DMS114 treated with DMSO at 0.1 percent for 48 hours (cell line): ENCODE results near the gene MATR3.
"Not testable (repeated sequence)": the region's sequence is repeated elsewhere in the genome, so short reads cannot be mapped to it uniquely, and the experiment has no call there.

Experiments
- DNase-seq: peaks from one replicate; lab custom pipeline; 2025; ENCODE audit not compliant: unreplicated experiment; lab: John Stamatoyannopoulos, UW

Gene MATR3, protein sequence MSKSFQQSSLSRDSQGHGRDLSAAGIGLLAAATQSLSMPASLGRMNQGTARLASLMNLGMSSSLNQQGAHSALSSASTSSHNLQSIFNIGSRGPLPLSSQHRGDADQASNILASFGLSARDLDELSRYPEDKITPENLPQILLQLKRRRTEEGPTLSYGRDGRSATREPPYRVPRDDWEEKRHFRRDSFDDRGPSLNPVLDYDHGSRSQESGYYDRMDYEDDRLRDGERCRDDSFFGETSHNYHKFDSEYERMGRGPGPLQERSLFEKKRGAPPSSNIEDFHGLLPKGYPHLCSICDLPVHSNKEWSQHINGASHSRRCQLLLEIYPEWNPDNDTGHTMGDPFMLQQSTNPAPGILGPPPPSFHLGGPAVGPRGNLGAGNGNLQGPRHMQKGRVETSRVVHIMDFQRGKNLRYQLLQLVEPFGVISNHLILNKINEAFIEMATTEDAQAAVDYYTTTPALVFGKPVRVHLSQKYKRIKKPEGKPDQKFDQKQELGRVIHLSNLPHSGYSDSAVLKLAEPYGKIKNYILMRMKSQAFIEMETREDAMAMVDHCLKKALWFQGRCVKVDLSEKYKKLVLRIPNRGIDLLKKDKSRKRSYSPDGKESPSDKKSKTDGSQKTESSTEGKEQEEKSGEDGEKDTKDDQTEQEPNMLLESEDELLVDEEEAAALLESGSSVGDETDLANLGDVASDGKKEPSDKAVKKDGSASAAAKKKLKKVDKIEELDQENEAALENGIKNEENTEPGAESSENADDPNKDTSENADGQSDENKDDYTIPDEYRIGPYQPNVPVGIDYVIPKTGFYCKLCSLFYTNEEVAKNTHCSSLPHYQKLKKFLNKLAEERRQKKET

DNA sequence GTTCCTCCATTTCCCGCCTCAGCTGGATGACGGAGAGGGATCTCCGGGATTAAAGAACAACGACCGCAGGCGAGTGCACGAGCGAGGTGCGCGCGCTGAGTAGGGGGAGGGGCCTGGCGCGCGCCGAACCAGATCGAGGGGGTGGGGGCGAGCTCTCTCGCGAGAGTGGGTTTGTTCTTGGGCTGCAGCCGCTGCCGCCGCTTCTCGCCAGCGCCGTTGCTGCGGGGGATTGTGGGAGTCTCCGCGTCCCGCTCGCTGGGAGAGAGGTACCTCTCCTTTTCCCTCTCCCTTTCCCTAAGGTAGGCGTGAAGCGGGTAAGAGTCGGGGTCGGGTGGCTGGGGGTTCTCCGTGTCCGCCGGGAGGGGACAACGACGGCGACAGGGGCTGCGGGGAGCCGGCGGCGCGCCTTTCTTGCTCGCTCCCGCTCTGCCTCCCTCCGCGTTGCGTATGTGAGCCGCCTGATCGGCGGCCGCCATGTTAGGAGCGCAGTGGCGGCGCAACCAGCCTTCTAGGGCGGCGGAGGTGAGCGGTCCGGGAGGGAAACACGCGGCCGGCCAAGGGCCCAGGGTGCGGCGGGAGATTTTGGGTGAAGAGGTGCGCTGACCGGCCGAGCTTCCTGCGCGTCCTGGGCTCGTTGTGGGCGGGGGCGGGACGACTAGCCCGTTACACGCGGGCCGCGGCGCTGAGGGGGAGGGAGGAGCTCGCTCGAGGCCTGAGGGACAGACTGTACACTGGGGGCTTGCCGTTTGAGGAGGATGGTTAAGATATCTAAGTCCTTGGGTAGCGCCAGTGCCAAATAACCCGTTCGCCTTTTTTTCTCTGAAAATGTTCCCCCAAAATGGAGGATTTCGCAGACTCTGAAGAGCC is at the start of gene MATR3:
Gene MATR3, plus strand, starts transcription at position 234 of the 867 bp plus-strand sequence. CDS start 13,676 bp downstream, outside the sequence.
- DNase-seq, result peak; percentile 95

DNA sequence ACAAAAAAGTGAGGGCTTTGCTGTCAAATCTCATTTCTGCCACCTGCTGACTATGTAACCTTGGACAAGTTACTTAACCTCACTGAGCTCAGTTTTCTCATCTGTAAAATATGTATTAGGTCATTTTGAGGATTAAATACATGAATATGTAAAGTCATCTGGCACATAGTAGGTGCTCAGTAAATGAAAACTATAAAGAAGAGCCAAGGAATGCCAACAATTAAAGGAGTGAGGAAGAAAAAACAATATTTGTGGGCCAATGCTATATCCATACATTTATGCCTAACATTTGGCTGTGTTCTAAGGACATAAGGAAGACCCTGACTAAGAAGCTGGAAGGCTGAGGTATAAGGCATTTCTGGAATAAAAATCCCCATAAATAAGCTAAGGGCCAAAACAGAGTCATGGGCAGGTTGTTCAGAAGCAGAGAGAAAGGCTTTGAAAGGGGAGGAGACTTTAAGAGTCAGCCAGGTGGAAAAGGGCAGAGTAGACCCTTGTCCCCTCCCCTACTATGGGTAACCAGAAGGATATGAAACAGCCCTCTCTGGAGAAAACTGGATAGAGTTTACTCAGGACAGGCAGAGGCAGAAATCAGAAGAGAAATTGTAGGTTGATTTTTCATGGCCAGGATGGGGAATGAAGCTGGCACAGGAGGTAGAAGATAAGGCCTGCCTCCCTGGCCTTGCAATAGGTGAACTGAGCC is 47.8 kb upstream of the MATR3 start:
- DNase-seq, result no peak

DNA sequence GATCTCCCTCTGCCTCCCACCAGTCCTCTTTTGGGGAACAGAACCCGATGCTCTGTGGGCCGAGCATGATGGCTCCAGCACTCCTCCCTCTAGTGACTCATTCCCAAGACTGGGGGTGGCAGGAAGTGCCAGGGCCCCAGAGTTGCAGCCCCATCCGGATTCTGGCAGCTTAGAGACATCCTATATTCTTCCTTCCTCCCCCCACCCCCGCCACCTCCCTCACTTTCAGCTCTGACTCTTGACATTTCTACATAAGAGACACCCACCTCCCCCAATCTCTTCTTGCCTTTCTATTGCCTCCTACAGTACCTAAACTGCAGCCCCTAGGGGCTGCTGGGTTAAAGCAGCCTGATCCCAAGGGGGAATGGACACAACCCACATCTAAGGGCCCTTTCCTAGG is 47.1 kb upstream of the MATR3 start:
- no peak for DNase-seq

DNA sequence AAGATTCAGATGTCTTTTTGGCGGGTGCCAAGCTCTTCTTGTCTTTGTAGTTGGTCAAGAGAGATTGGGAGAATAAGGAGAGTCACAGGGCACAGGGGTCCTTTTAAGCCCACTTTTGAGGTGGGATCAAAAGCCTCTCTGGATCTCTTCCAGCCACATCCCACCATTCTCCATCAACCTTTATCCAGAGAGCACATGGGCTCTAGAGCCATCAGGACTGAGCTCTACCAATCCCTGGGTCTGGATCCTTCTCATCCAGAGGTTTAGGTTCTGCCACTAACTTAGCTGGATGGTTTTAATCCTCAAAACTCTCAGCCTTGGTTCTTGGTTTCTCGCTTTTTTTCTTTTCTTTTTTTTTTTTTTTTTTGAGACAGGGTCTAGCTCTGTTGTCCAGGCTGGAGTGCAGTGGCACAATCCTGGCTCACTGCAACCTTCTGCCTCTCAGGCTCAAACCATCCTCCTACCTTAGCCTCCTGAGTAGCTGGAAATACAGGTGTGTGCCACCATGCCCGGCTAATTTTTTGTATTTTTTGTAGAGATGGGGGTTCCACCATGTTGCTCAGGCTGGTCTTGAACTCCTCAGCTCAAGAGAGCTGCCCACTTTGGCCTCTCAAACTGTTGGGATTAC is 44.6 kb upstream of the MATR3 start:
- no peak for DNase-seq

DNA sequence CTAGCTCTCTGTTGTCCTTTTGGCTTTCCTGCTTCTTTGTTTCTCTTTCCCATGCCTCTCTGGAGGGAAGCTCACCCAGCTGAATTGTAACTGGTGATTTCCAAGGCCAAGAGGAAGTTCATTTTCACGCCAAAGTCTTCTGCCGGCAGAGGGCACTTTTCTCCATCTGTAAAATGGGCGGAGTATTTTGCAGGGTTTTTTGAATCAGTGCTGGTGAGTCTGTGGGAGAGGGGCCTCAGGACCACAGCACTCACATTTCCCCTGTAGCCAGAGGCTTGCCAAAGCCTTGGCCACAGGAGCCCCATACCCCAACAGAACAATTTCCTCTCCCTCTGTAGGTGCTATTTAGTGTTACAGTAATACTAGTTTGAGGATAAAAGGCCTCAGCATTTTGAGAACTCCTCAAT is 42.3 kb upstream of the MATR3 start:
- DNase-seq, result no peak

DNA sequence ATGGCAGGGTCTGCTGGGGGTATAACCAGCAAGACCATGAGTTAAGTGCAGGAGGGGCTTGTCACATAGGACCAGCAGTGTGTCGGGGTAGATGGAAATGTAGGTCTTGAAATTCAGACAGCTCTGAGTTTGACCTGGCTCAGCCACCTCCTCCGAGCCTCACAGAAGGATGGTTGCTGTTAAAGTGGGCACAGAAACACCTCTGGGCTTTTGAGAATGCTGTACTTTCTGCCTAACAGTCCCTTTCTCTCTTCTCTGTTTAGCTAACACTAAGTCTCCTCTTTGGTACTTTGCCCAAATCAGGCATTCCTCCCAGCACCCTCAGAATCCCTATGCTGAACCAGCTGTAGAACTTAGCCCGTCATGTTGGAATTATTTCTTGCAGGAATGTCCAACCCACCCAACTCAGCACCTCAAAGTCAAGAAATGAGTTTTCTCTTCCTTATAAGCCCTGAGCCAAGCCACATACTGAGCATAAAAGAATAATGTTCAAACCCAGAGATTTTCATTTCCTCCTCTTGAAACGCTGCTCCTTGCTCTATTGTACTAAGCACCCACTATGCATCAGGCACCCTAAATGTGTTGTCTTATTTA is 41.7 kb upstream of the MATR3 start:
- no peak for DNase-seq

DNA sequence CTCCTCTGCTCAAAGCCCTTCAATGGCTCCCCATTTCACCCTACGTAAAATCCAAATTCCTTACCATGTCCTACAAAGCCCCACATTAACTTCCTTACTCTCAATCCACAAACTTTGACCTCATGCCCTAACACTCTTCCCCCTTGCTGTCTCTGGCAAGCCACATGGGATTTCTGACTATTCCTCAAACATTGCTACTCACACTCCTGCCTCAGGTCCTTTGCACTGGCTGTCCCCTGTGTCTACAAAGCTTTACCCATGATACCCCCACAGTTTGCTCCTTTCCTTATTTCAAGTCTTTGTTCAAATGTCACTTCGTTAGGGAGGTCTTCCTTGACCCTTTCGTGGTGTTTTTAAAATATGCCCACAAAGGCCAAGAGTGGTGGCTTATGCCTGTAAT is 40.4 kb upstream of the MATR3 start:
- DNase-seq, result no peak

DNA sequence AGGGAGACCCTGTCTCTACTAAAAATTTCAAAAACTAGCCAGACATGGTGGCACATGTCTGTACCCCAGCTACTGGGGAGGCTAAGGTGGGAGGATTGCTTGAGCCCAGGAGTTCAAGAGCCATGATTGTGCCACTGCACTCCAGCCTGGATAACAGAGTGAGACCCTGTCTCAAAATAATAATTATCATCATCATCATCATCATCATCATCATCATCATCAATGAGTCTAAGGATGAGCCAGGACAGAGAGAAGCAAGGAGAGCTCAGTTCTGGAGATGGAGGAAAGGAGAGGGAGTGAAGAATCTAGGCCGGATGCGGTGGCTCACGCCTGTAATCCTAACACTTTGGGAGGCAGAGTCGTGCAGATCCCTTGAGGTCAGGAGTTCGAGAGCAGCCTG is 36.7 kb upstream of the MATR3 start:
- no peak for DNase-seq

DNA sequence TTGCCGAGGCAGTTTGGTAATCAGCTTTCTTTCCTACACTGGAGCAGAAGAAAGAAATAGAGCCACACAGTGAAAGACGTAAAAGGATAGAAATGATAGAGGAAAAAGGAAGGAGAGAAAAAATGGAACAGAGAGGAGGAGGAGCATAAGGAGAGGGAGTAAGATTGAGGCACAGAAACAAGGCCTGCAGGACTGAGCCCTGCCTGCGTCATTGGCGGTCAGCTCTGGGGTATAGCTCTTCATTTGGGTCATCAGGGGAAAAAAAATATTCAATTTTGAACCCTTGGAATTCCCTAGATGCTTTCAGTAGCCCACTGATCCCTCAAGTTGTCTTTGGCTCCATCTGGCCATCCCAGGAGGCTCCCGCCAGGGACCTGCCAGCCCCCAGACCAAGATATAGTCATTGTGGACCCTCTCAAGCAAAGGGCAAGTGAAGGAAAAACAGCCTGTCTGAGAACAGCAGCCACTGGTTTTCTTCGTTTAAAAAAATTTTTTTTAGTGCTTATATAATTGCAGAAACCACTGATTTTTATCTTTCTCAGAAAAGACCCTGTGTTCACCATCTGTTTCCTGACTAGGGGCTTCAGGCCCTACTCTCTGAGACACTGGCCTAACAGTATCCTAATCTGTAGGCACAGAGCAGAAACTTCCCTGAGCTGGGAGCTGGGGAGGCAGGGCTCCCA is 31.3 kb upstream of the MATR3 start:
- DNase-seq, result no peak

DNA sequence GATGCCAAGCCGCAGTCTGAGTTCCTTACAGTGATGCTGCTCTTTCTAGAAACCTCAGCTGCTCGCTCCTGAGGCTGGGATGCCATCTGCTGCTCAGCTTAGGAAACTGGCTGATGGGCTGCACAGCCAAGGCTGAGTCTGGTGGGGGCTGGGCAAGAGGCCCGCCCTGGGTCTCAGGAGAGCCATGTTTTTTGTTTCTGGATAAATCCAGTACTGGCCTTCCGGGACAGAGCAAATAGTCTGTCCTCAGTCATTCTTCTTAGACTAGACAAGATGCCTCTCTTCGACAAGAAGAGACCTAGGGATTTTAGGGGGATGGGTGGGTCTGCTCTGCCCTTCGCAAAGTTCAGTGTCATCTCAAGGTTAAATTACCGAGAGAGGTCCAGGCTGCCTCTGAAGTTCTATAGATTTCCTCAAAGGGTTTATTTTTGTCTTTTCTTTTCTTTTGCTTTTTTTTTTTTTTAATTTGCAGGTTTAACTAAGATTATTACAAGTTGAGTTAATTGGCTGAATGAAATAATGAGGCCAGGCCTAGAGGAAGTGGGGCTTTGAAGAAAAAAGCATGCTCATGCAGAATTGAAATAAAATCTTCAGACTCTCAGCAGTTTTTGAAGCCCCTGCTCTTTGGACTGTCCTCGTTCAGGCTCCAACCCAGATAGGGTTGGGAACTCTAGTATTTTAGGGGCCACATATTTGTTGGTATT is 30.6 kb upstream of the MATR3 start:
- DNase-seq, result peak; percentile 85

DNA sequence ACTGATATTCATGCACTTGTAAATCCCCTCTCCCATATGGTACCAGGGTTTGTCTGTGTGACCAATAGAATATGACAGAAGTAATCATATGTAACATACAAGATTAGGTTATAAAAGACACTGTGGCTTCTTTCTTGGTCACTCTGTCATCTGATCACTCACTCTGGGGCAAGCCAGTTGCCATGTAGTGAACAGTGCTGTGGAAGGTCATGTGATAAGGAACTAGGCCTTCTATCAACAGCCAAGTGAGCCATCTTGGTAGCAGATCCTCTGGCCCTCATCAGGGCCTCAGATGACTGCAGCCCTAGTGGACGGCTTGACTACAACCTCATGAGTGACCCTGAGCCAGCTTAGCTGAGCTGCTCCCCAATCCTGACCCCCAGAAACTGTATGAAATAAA is 30.0 kb upstream of the MATR3 start:
- no peak for DNase-seq

DNA sequence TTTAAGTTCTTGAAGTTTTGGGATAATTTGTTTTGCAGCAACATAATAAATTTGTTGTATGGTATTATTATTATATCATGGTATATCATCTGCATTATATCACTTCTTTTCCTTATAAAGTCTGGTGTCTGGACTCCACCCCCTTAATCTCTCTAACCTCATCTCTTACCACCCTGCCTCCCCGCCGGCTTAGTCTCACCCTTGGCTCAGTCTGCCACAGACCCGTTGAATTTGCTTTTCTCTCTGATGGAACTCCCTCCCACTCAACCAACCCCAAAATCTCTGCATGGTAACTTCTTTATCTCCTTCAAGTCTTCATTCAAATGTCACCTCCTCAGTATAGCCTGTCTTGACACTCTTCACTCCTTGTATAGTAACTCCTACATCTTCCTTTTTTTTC is 29.6 kb upstream of the MATR3 start:
- no peak for DNase-seq

DNA sequence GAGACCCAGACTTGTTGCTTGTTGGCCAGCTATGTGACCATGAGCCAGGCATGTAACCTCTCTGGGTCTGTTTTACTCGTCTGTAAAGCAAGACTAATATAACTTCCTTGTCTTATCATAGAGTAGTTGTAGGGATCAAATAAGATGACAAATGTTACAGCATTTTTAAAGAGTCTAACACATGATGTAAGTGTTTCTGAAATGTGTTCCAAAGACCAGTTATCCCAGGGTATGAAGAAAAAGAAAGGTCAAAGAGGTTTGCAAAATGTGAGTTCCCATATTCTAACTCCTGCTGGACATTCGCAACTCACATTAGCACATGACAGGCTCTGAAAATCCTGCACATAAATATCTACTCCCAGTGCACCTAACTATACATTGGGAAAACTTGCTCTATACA is 28.5 kb upstream of the MATR3 start:
- no peak for DNase-seq

DNA sequence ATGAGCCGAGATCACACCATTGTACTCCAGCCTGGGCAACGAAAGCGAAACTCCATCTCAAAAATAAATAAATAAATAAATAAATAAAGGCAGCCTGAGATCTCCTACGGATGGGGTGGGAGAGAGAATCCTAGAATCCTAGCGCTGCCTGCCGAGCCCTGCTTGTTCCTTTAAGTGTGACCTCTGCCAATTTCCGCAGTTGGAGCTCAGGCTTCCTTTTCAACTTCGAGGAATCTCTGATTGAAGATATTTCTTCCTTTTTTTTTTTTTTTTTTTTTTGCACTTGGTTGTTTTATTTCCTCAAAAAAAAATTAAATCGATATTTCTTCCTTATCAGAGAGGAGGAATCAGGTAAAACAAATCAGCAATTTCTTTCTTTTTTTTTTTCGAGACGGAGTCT is 27.3 kb upstream of the MATR3 start:
- no peak for DNase-seq

DNA sequence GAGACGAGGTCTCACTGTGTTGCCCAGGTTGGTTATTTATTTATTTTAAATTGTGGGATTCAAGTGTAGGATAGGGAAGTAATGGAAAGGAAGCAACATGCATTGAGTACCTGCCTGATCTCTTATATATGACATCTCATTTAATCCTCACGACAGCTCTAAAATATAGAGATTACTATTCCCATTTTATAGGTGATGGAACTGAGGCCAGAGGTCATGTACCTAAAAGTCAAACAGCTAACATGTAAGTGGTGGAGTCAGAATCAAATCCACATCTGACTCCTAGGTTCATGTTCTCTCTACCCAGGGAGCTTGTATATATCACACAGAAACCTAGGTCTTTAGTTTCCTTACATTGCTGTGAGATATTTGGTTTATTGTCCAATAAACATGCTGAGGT is 26.1 kb upstream of the MATR3 start:
- DNase-seq, result no peak

DNA sequence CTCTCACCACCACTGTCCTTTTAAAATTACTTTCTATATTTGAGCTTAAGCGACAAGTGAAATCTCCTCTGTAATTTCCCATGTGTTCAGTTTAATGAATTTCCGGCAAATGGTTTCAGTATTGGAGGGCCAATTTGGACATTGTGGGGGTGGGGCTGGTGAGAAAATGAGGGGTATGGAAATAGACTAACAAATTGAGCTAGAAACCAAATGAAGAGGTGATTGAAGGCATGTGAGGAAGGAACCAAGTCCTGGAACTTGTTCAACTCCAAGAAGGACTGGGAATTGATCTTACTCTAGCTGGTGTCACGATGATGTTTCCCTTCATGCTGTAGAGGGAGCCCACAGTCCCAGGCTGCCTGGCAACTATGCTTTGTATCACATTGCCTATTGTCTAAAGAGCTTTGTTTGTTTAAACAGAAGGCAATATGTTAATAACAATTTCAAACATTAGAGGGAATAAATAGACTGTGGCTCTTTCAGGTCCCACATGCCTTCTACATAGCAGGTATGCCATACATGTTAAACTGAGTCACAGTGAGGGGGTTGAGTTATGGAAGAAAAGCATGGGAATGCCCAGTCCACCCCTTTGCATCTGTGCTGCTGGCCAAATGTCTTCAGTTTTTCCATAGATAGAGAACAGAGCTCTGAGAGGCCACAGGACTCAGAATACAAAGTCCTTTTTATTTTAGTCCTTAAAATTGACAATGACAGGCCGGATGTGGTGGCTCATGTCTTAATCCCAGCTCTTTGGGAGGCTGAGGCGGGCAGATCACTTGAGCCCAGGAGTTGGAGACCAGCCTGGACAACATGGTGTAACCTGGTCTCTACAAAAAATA is 25.0 kb upstream of the MATR3 start:
- no peak for DNase-seq

DNA sequence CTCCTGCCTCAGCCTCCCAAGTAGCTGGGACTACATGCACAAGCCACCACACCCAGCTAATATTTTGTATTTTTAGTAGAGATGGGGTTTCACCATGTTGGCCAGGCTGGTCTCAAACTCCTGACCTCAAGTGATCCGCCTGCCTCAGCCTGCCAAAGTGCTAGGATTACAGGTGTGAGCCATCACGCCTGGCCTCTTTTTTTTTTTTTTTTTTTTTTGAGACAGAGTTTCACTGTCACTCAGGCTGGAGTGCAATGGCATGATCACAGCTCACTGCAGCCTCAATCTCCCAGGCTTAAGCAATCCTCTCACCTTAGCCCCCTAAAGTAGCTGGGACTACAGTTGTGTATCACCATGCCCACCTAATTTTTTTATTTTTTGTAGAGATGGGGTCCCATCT is 22.8 kb upstream of the MATR3 start:
- not testable (repeated sequence) for DNase-seq
